Bronchial epithelial cell (primary cell): ENCODE data around the gene GRIK2. TPM values are rescaled to one million over a fixed set of nuclear protein-coding genes. Genes with fewer than 3 reads are reported as not detected.

ENCODE experiments used
- DNase-seq: peaks from one replicate; pipeline ENCODE4 v3.0.0-alpha.2; 2010; ENCODE audit warnings: low read depth
- FAIRE-seq: peaks from 2 replicates; lab custom pipeline; 2011; peaks lifted over from hg19 to GRCh38; lab: Jason Lieb, UNC
- H3K27me3 ChIP-seq: 2 replicates; pipeline ENCODE4 v1.5.1; 2011; ENCODE audit warnings: low read length; ENCODE audit not compliant: control insufficient read depth, insufficient read depth
- H3K36me3 ChIP-seq: 2 replicates; pipeline ENCODE4 v1.5.1; 2011; ENCODE audit warnings: low read length; ENCODE audit not compliant: control insufficient read depth, insufficient read depth
- H3K4me3 ChIP-seq: 2 replicates; pipeline ENCODE4 v1.5.1; 2011; ENCODE audit warnings: mild to moderate bottlenecking, low read depth, low read length, control low read depth
- total RNA-seq: library from RNA; depleted of rRNA; stranded (reverse); fragments of >200 nt; gene quantifications from 2 replicates; pipeline ENCODE4 v1.2.1, GENCODE V29; 2014
- TF ChIP-seq, protein P1 (sequence below): IDR thresholded peaks from 2 replicates; pipeline ENCODE4 v1.5.1; 2011; ENCODE audit warnings: mild to moderate bottlenecking, moderate library complexity, low read length, control low read depth, inconsistent platforms; ENCODE audit not compliant: insufficient read depth, severe bottlenecking

GRIK2 gene
- total RNA-seq, 1 donor from 2014 or later: 0.26 TPM

DNA sequence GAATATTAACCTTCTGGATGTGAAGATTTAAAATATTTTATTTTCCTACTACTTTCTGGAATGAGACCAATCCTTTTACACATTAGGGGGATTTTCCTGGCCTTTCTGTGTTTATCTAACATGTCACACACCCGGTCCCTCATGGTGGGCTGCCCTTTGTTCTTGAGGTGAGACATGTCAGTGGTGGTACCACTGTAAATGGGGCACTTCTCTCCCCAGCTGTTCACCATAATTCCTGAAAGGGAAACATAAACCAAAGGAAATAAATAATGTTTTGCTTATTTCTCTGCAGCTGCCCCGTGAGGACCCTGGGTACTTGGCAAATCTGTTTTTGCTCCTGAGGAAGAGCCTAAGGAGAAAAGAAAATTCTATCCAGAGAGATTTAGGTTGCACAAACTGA lies 41.1 kb downstream of the GRIK2 start:
- Histone ChIP-seq H3K36me3 (no peaks in the 10 kb centered on the region), H3K4me3 (no peak overlapping the region), H3K27me3 (no peaks in the 10 kb centered on the region)
- TF ChIP-seq, protein P1, sequence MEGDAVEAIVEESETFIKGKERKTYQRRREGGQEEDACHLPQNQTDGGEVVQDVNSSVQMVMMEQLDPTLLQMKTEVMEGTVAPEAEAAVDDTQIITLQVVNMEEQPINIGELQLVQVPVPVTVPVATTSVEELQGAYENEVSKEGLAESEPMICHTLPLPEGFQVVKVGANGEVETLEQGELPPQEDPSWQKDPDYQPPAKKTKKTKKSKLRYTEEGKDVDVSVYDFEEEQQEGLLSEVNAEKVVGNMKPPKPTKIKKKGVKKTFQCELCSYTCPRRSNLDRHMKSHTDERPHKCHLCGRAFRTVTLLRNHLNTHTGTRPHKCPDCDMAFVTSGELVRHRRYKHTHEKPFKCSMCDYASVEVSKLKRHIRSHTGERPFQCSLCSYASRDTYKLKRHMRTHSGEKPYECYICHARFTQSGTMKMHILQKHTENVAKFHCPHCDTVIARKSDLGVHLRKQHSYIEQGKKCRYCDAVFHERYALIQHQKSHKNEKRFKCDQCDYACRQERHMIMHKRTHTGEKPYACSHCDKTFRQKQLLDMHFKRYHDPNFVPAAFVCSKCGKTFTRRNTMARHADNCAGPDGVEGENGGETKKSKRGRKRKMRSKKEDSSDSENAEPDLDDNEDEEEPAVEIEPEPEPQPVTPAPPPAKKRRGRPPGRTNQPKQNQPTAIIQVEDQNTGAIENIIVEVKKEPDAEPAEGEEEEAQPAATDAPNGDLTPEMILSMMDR: no peak
- DNase-seq (no peak), FAIRE-seq (no peak)

DNA sequence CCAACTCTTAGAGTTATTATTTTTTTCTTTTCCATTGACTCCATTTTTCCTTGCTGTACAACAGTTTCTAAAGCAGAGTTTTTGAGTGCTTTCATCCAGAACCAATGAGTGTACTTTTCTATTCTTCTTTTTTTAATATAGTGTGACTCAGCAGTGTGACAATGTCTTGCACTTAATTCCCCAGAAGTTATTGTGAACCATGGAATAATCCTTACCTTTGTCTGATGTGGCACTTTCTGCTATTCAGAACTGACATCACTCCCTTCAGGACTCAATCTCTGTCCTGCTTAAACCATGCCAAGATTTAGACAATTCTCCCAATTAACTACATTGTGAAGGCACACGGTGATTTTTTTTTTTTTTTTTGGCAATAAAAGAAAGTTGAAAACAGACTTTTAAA lies 41.5 kb downstream of the GRIK2 start:
- TF ChIP-seq, protein P1: no peak
- Histone ChIP-seq H3K36me3 (no peaks in the 10 kb centered on the region), H3K4me3 (no peak overlapping the region), H3K27me3 (no peaks in the 10 kb centered on the region)
- FAIRE-seq: no peak
- no peak for DNase-seq

DNA sequence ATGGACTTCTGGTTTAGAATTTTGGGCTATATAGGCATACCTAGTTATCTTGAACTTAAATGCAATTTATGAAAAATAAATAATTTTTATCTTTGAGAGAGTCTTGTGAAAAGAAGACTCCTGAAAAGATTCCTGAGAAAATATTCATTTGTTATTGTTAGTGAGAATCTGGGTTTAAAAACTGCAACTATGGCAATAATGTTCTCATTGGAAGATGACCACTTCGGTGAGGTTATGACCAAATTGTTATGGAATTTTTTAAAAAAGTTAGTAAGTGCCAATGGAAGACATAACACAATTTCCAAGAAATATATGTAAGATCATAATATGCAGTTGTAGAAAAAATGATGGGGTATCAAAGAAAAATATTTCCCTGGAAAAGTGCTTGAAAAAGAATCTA lies 46.3 kb downstream of the GRIK2 start:
- DNase-seq (no peak), FAIRE-seq (no peak)
- no peaks in the 10 kb centered on the region for H3K27me3 ChIP-seq
- H3K36me3 ChIP-seq: no peaks in the 10 kb centered on the region
- no peak overlapping the region for H3K4me3 ChIP-seq
- TF ChIP-seq, protein P1: no peak

DNA sequence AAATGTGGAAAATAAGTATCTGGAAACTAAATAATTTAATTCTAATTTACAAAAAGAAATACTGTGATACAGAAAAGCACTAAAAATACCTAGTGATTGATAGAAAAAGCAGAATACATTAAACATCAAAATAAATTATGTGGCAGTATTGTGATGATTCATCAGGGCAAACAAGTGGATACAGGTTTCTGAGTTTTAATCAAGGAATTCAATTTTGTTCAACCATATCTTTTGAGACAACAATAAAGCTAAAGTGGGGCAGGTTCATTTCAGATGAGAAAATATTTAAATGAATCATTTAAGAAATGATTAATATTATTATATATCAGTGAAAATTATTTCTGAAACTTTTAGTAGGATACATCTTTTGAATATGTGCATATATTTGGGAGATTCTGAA lies 49.8 kb downstream of the GRIK2 start:
- peak; percentile 69 for DNase-seq
- H3K27me3 ChIP-seq: no peaks in the 10 kb centered on the region
- no peaks in the 10 kb centered on the region for H3K36me3 ChIP-seq
- no peak overlapping the region for H3K4me3 ChIP-seq
- FAIRE-seq: no peak
- TF ChIP-seq, protein P1: no peak

DNA sequence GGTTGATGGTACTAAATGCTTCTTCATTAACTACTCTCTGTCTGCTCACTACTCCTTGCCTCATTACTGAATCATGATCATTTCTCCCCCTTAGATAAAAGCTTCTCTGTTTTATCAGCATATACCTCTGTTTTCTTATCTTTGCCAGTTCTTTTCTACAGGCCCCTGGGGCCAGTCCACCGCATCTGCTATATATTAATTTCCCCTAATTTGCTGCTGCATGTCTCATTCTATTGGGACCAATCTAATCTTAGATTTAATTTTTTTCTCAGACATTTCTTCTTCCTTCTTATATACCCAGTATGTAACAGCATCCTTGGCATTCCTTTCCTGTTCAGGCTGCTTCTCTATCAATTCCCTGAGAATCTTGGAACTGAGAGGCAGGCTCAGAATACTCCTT lies 51.2 kb downstream of the GRIK2 start:
- no peaks in the 10 kb centered on the region for H3K36me3 ChIP-seq
- FAIRE-seq (no peak), DNase-seq (no peak)
- TF ChIP-seq, protein P1: no peak
- H3K4me3 ChIP-seq: no peak overlapping the region
- H3K27me3 ChIP-seq: no peaks in the 10 kb centered on the region

DNA sequence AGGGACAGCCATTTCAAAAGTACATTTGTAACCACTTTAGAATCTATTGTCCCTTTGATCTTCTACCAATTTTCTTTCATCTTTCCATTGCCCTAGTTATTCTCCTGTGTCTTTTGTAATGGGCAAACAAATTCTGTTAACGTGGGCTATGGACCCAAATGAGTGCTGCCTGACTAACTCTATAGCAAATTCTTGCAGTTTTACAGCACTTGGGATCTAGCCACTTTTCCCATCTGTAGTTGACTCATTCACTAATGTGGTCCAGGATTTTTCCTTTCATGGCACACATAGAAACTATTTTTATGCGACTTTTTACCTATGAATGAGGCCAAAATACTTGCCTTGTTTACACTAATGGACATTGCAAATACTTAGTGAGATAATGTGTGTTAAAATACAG lies 52.0 kb downstream of the GRIK2 start:
- no peak for FAIRE-seq
- TF ChIP-seq, protein P1: no peak

More for the DNA sequence above, 52.0 kb downstream of the GRIK2 start:
- Histone ChIP-seq H3K4me3 (no peak overlapping the region), H3K36me3 (no peaks in the 10 kb centered on the region), H3K27me3 (no peaks in the 10 kb centered on the region)
- DNase-seq: no peak
